ENCODE measurements around the gene TM4SF18.

DNA sequence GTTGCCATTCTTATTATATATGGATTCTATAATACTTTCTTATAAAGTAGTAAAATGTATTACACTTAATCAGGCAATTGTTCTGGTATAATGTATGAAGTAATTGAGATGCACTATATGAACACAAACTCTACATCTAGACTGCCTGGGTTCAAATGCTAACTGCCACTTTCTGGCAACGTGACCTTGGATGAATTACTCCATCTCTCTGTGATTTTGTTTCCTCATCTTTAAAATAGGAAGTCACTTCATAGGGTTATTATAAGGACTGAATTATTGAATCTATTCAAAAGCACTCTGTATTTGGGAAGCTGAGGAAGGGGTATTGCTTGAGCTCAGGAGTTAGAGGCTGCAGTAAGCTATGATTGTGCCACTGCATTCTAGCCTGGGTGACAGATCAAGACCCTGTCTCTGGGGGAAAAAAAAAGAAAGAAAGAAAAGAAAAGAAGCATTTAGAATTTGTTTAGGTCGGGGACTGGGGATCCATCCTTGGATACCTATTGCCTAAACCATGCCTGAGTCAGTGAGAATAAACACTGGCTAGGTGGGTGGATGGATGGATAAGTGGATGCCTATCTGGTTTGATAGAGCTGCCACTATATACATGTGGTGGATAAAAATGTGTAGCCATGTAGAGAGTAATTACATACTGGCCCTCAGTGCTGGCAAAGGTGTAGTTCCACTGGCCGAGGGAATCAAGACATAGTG is 41.5 kb upstream of the TM4SF18 start:
- TF ChIP-seq CTCF (conservative IDR thresholded peaks at IDR 0.05; ENCODE audit: low read length) (no peak), EZH2phosphoT487 (IDR thresholded peaks at IDR 0.05; ENCODE audit: borderline replicate concordance, low read depth, low read length) (no peak)
